ENCODE measurements around the gene TMEM201.

- TF ChIP-seq CTCF (conservative IDR thresholded peaks at IDR 0.05) (no peak), EZH2 (IDR thresholded peaks at IDR 0.05; ENCODE audit: low read depth) (no peak)
Observed at GRCh38 chr1:9593492-9594465, 5.1 kb downstream of the TMEM201 start.

Data from PC-9 (cell line).